H1 (cell line): ENCODE measurements around the gene SLC43A1. TPM values are rescaled to one million over a fixed set of nuclear protein-coding genes. Genes with fewer than 3 reads are reported as not detected.

Experiments used
- BCL11A ChIP-seq, 2 experiments: IDR thresholded peaks; one replicate each; pipeline ENCODE4 v1.6.1; 2011; ENCODE audit warnings: low read depth in 2 of 2, low read length in 2 of 2, mild to moderate bottlenecking in 2 of 2
- CHD1 ChIP-seq: IDR thresholded peaks from 2 replicates; pipeline ENCODE4 v1.6.1; 2012; ENCODE audit warnings: low read depth, low read length, improper control_type of control experiment
- CHD7 ChIP-seq: fragments of 300-600 bp; sonication (generic); IDR thresholded peaks from 2 replicates; pipeline ENCODE4 v1.7.1; 2012; ENCODE audit warnings: low read length, moderate library complexity, mild to moderate bottlenecking, inconsistent platforms; ENCODE audit not compliant: insufficient replicate concordance
- SIX5 ChIP-seq: IDR thresholded peaks from 2 replicates; pipeline ENCODE4 v1.6.1; 2011; ENCODE audit warnings: mild to moderate bottlenecking, low read depth, low read length
- polyA plus RNA-seq, 7 experiments: library from polyadenylated mRNA; depleted of rRNA in 3 of 7; stranded (reverse) in 5 of 7; unstranded in 2 of 7; fragments of >200 nt in 5 of 7; fragments of 200-250 nt in 2 of 7; gene quantifications; 1 replicate in 5 of 7; 2 replicates in 1 of 7; 4 replicates in 1 of 7; pipeline versions ENCODE4 v1.2.1 to v1.2.3, GENCODE V29; 2011 to 2013; ENCODE audit warnings: missing spikeins in 2 of 7, mixed read lengths in 2 of 7
- total RNA-seq: library from RNA; stranded (reverse); fragmentation: NEBNext Ultra II Directional; extraction: Animal tissue kit (Norgen Biotek cat#: 25700); gene quantifications from 2 replicates; pipeline ENCODE4 v1.2.1, GENCODE V29; 2021

SLC43A1 gene
- total and polyA plus RNA-seq, 2 of the 8 experiments (the other 6 are each of a cell fraction or from before 2014, with no cell fraction given): 34.5 to 58.0 TPM

- TF ChIP-seq CHD7 (no peak), BCL11A (IDR thresholded peaks at IDR 0.05; ENCODE audit: low read depth in 2 of 2, low read length in 2 of 2) (no peak), SIX5 (no peak), CHD1 (no peak)
- TF ChIP-seq, all 59 proteins: peak for 0
Measured at GRCh38 chr11:57506522-57506921, 9.0 kb downstream of the SLC43A1 start (continued).
